ENCODE measurements around the gene SLC22A23.
A peak's percentile ranks its signal among the peaks of the same experiment; 100 is the strongest.

Gene SLC22A23

GRCh38 chr6:3484946-3485345 lies 28.1 kb upstream of the SLC22A23 start:
- H3K4me3 Mint-ChIP-seq: no peak overlapping the region
- H3K9me3 Mint-ChIP-seq (ENCODE audit: low read depth): peaks cover 10% of the 10 kb centered on the region
- H3K36me3 Mint-ChIP-seq: peaks cover 6% of the 10 kb centered on the region
- H3K27ac Mint-ChIP-seq: no peak overlapping the region
- no peaks in the 10 kb centered on the region for H3K4me1 Mint-ChIP-seq (ENCODE audit: low read depth)
- H3K27me3 Mint-ChIP-seq: peaks cover 3% of the 10 kb centered on the region

GRCh38 chr6:3484192-3484591 lies 27.3 kb upstream of the SLC22A23 start:
- H3K27ac Mint-ChIP-seq: no peak overlapping the region
- no peak overlapping the region for H3K4me3 Mint-ChIP-seq
- H3K36me3 Mint-ChIP-seq: peaks cover 9% of the 10 kb centered on the region
- no peaks in the 10 kb centered on the region for H3K4me1 Mint-ChIP-seq (ENCODE audit: low read depth)
- peaks cover 13% of the 10 kb centered on the region for H3K9me3 Mint-ChIP-seq (ENCODE audit: low read depth)
- H3K27me3 Mint-ChIP-seq: peaks cover 3% of the 10 kb centered on the region

- Mint-ChIP-seq H3K4me3 (no peak overlapping the region), H3K27me3 (peaks cover 3% of the 10 kb centered on the region)
These were observed 26.8 kb upstream of the SLC22A23 start for GRCh38 chr6:3483675-3484074.

GRCh38 chr6:3482869-3483268 lies 26.0 kb upstream of the SLC22A23 start:
- no peak overlapping the region for H3K27ac Mint-ChIP-seq
- peaks cover 13% of the 10 kb centered on the region for H3K9me3 Mint-ChIP-seq (ENCODE audit: low read depth)
- H3K36me3 Mint-ChIP-seq: peaks cover 9% of the 10 kb centered on the region
- no peak overlapping the region for H3K4me3 Mint-ChIP-seq
- H3K4me1 Mint-ChIP-seq (ENCODE audit: low read depth): no peaks in the 10 kb centered on the region
- peaks cover 3% of the 10 kb centered on the region for H3K27me3 Mint-ChIP-seq

More at GRCh38 chr6:3483675-3484074, 26.8 kb upstream of the SLC22A23 start:
- no peak overlapping the region for H3K27ac Mint-ChIP-seq
- H3K4me1 Mint-ChIP-seq (ENCODE audit: low read depth): no peaks in the 10 kb centered on the region
- H3K9me3 Mint-ChIP-seq (ENCODE audit: low read depth): peaks cover 13% of the 10 kb centered on the region
- H3K36me3 Mint-ChIP-seq: peaks cover 9% of the 10 kb centered on the region

- H3K4me3 Mint-ChIP-seq: no peak overlapping the region
- peaks cover 13% of the 10 kb centered on the region for H3K9me3 Mint-ChIP-seq (ENCODE audit: low read depth)
- H3K36me3 Mint-ChIP-seq: peaks cover 9% of the 10 kb centered on the region
These were observed 24.8 kb upstream of the SLC22A23 start for GRCh38 chr6:3481640-3482039.

GRCh38 chr6:3480009-3480408 lies 23.2 kb upstream of the SLC22A23 start:
- H3K27me3 Mint-ChIP-seq: peaks cover 3% of the 10 kb centered on the region
- H3K36me3 Mint-ChIP-seq: peaks cover 9% of the 10 kb centered on the region
- no peaks in the 10 kb centered on the region for H3K4me1 Mint-ChIP-seq (ENCODE audit: low read depth)
- H3K4me3 Mint-ChIP-seq: no peak overlapping the region
- peaks cover 13% of the 10 kb centered on the region for H3K9me3 Mint-ChIP-seq (ENCODE audit: low read depth)
- H3K27ac Mint-ChIP-seq: no peak overlapping the region

More at GRCh38 chr6:3481640-3482039, 24.8 kb upstream of the SLC22A23 start:
- peaks cover 3% of the 10 kb centered on the region for H3K27me3 Mint-ChIP-seq
- H3K4me1 Mint-ChIP-seq (ENCODE audit: low read depth): no peaks in the 10 kb centered on the region
- no peak overlapping the region for H3K27ac Mint-ChIP-seq

- H3K36me3 Mint-ChIP-seq: no peaks in the 10 kb centered on the region
- H3K4me3 Mint-ChIP-seq: no peak overlapping the region
- H3K27me3 Mint-ChIP-seq: no peaks in the 10 kb centered on the region
- H3K9me3 Mint-ChIP-seq (ENCODE audit: low read depth): no peaks in the 10 kb centered on the region
- H3K27ac Mint-ChIP-seq: no peak overlapping the region
- no peaks in the 10 kb centered on the region for H3K4me1 Mint-ChIP-seq (ENCODE audit: low read depth)
These were observed 16.9 kb upstream of the SLC22A23 start for GRCh38 chr6:3473773-3474172.

- Mint-ChIP-seq H3K27me3 (no peaks in the 10 kb centered on the region), H3K4me3 (no peak overlapping the region), H3K36me3 (no peaks in the 10 kb centered on the region), H3K4me1 (ENCODE audit: low read depth) (no peaks in the 10 kb centered on the region), H3K9me3 (ENCODE audit: low read depth) (no peaks in the 10 kb centered on the region), H3K27ac (no peak overlapping the region)
These were observed 14.9 kb upstream of the SLC22A23 start for GRCh38 chr6:3471711-3472110.

GRCh38 chr6:3471286-3471685 lies 14.4 kb upstream of the SLC22A23 start:
- Mint-ChIP-seq H3K9me3 (ENCODE audit: low read depth) (no peaks in the 10 kb centered on the region), H3K27me3 (no peaks in the 10 kb centered on the region), H3K36me3 (no peaks in the 10 kb centered on the region), H3K4me1 (ENCODE audit: low read depth) (no peaks in the 10 kb centered on the region), H3K27ac (no peak overlapping the region), H3K4me3 (no peak overlapping the region)

- Mint-ChIP-seq H3K27me3 (no peaks in the 10 kb centered on the region), H3K27ac (no peak overlapping the region), H3K36me3 (no peaks in the 10 kb centered on the region), H3K4me1 (ENCODE audit: low read depth) (no peaks in the 10 kb centered on the region), H3K9me3 (ENCODE audit: low read depth) (no peaks in the 10 kb centered on the region), H3K4me3 (no peak overlapping the region)
These were observed 11.7 kb upstream of the SLC22A23 start for GRCh38 chr6:3468585-3468984.

GRCh38 chr6:3467996-3468395 lies 11.1 kb upstream of the SLC22A23 start:
- Mint-ChIP-seq H3K27me3 (no peaks in the 10 kb centered on the region), H3K9me3 (ENCODE audit: low read depth) (no peaks in the 10 kb centered on the region), H3K27ac (no peak overlapping the region), H3K4me3 (no peak overlapping the region), H3K4me1 (ENCODE audit: low read depth) (no peaks in the 10 kb centered on the region), H3K36me3 (no peaks in the 10 kb centered on the region)

GRCh38 chr6:3466488-3467219 lies 9.8 kb upstream of the SLC22A23 start:
- Mint-ChIP-seq H3K9me3 (ENCODE audit: low read depth) (no peaks in the 10 kb centered on the region), H3K36me3 (no peaks in the 10 kb centered on the region), H3K27me3 (no peaks in the 10 kb centered on the region), H3K4me1 (ENCODE audit: low read depth) (no peaks in the 10 kb centered on the region), H3K4me3 (no peak overlapping the region), H3K27ac (no peak overlapping the region)

- Mint-ChIP-seq H3K27ac (no peak overlapping the region), H3K36me3 (no peaks in the 10 kb centered on the region), H3K4me1 (ENCODE audit: low read depth) (peaks cover 5% of the 10 kb centered on the region), H3K27me3 (peaks cover 4% of the 10 kb centered on the region), H3K9me3 (ENCODE audit: low read depth) (no peaks in the 10 kb centered on the region), H3K4me3 (no peak overlapping the region)
These were observed 3.4 kb upstream of the SLC22A23 start for GRCh38 chr6:3460253-3460652.

- no peaks in the 10 kb centered on the region for H3K9me3 Mint-ChIP-seq (ENCODE audit: low read depth)
- no peak overlapping the region for H3K27ac Mint-ChIP-seq
These were observed 2.0 kb upstream of the SLC22A23 start for GRCh38 chr6:3458706-3459421.

GRCh38 chr6:3457710-3458602 lies 1.1 kb upstream of the SLC22A23 start:
- H3K9me3 Mint-ChIP-seq (ENCODE audit: low read depth): no peaks in the 10 kb centered on the region
- peak overlapping the region; percentile 67 for H3K27ac Mint-ChIP-seq
- H3K27me3 Mint-ChIP-seq: peaks cover 4% of the 10 kb centered on the region
- peak overlapping the region; percentile 92 for H3K4me3 Mint-ChIP-seq
- H3K36me3 Mint-ChIP-seq: no peaks in the 10 kb centered on the region
- H3K4me1 Mint-ChIP-seq (ENCODE audit: low read depth): peaks cover 5% of the 10 kb centered on the region

More at GRCh38 chr6:3458706-3459421, 2.0 kb upstream of the SLC22A23 start:
- Mint-ChIP-seq H3K4me3 (no peak overlapping the region), H3K4me1 (ENCODE audit: low read depth) (peaks cover 5% of the 10 kb centered on the region), H3K27me3 (peaks cover 4% of the 10 kb centered on the region), H3K36me3 (no peaks in the 10 kb centered on the region)
